ENCODE data around the gene TMC1.
A peak's percentile ranks its signal among the peaks of the same experiment; 100 is the strongest.
"Not testable (repeated sequence)": the region's sequence is repeated elsewhere in the genome, so short reads cannot be mapped to it uniquely, and the experiment has no call there.

TMC1 gene

DNA sequence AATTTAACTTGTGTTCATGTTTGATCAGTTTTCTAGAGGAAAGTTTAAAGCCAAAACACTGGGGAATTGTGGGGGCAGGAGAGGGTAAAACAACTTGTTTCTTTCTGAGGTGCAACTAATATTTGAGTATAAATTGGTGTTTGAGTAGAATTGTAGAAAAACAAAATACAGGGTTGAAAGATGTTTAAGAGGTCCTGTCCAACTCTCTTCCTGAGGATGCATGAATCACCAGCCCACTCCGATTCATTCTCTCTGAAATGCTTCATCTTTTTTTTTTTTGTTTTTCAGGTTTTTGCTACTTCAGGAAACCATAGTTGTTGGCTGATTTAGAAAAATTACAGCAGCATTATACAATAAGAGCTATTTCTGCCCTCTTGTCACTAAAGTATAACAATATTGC is 42.4 kb upstream of the TMC1 start:
- no peaks in the 10 kb centered on the region for H3K9me3 Mint-ChIP-seq
- no peak overlapping the region for H3K4me3 Mint-ChIP-seq
- no peaks in the 10 kb centered on the region for H3K27me3 Mint-ChIP-seq (ENCODE audit: low read depth)
- H3K4me1 Mint-ChIP-seq = peaks cover 31% of the 10 kb centered on the region
- peak overlapping the region; percentile 9 to 31 (median 18) for H3K27ac Mint-ChIP-seq
- H3K36me3 Mint-ChIP-seq (ENCODE audit: low read depth) = no peaks in the 10 kb centered on the region
- TF ChIP-seq, protein P1, sequence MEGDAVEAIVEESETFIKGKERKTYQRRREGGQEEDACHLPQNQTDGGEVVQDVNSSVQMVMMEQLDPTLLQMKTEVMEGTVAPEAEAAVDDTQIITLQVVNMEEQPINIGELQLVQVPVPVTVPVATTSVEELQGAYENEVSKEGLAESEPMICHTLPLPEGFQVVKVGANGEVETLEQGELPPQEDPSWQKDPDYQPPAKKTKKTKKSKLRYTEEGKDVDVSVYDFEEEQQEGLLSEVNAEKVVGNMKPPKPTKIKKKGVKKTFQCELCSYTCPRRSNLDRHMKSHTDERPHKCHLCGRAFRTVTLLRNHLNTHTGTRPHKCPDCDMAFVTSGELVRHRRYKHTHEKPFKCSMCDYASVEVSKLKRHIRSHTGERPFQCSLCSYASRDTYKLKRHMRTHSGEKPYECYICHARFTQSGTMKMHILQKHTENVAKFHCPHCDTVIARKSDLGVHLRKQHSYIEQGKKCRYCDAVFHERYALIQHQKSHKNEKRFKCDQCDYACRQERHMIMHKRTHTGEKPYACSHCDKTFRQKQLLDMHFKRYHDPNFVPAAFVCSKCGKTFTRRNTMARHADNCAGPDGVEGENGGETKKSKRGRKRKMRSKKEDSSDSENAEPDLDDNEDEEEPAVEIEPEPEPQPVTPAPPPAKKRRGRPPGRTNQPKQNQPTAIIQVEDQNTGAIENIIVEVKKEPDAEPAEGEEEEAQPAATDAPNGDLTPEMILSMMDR (IDR thresholded peaks at IDR 0.05; ENCODE audit: unreplicated experiment in 3 of 3) = no peak

- H3K4me1 Mint-ChIP-seq = peaks cover 43% of the 10 kb centered on the region
- H3K36me3 Mint-ChIP-seq (ENCODE audit: low read depth); H3K4me3 Mint-ChIP-seq; H3K27ac Mint-ChIP-seq; H3K9me3 Mint-ChIP-seq; H3K27me3 Mint-ChIP-seq (ENCODE audit: low read depth): not testable (repeated sequence)
Measured at GRCh38 chr9:72480261-72480660, 41.1 kb upstream of the TMC1 start.

DNA sequence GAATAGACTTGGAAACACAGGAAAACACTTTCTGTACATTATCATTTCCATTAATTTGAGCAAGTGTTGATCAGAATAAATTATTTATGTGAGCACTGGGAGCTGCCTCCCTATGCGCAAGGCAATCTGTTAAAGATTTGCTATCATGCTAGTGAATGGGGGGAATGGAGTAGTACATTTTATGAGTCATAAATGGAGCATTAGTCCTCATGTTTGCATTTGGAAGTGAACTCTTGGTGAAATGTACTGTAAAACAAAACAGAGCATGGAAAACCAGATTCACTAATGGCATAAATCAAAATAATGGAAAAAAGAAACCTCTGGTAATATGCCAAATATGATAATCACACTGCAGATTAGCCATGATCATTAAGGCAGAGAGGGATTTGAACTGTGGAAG is 40.5 kb upstream of the TMC1 start:
- Mint-ChIP-seq H3K9me3 (no peaks in the 10 kb centered on the region), H3K36me3 (ENCODE audit: low read depth) (no peaks in the 10 kb centered on the region), H3K4me1 (peaks cover 43% of the 10 kb centered on the region), H3K27ac (peak overlapping the region in 2 of 3 experiments; percentile 19 to 58), H3K27me3 (ENCODE audit: low read depth) (no peaks in the 10 kb centered on the region), H3K4me3 (no peak overlapping the region)
- TF ChIP-seq, protein P1 (IDR thresholded peaks at IDR 0.05; ENCODE audit: unreplicated experiment in 3 of 3) = no peak

DNA sequence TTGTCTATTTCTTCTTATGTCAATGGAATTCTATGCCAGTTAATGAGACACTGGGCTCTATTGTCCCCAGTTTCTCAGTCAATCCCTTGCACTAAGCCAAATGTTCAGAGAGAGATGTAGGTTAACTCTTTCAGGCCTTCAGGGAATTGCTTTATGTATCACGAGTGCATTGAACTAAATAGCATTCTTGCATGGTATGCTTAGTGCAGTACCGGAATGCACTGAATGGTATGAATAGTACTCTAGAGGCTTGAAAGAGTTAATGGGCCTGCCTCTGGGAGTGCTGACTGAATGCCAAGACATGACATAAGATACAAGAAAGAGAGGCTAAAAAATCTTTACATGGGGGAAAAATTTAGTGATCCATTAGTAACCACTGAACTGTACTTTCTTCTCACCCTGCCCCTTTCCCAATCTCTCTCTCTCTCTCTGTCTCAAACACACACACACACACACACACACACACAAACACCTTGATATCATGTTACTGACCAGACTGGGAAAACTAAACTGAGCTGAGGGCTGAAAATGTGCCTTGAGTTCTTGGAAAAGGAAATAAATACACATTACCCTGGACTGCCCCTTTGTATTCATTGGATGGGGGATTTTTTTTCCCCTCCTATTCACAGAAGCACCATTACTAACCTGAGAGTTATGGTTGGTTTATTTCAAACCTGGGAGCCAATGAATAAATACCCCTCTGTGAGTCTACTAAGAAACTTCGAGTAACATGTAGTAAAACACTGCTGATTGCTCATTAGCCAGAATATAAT is 35.4 kb upstream of the TMC1 start:
- Mint-ChIP-seq H3K4me3 (no peak overlapping the region), H3K27me3 (ENCODE audit: low read depth) (peaks cover 3% of the 10 kb centered on the region), H3K27ac (no peak overlapping the region), H3K36me3 (ENCODE audit: low read depth) (no peaks in the 10 kb centered on the region), H3K4me1 (peaks cover 21% of the 10 kb centered on the region), H3K9me3 (no peaks in the 10 kb centered on the region)
- TF ChIP-seq, protein P1 (IDR thresholded peaks at IDR 0.05; ENCODE audit: unreplicated experiment in 3 of 3) = no peak

- Mint-ChIP-seq H3K27ac (no peak overlapping the region), H3K4me3 (no peak overlapping the region), H3K4me1 (peaks cover 15% of the 10 kb centered on the region), H3K36me3 (ENCODE audit: low read depth) (no peaks in the 10 kb centered on the region), H3K27me3 (ENCODE audit: low read depth) (peaks cover 3% of the 10 kb centered on the region), H3K9me3 (no peaks in the 10 kb centered on the region)
- TF ChIP-seq, protein P1 (IDR thresholded peaks at IDR 0.05; ENCODE audit: unreplicated experiment in 3 of 3) = no peak
Measured at GRCh38 chr9:72486594-72486955, 34.8 kb upstream of the TMC1 start.

GRCh38 chr9:72487665-72488064 is 33.7 kb upstream of the TMC1 start:
- not testable (repeated sequence) for H3K4me3 Mint-ChIP-seq; H3K27ac Mint-ChIP-seq; H3K9me3 Mint-ChIP-seq; H3K36me3 Mint-ChIP-seq (ENCODE audit: low read depth); H3K27me3 Mint-ChIP-seq (ENCODE audit: low read depth)
- H3K4me1 Mint-ChIP-seq = peaks cover 15% of the 10 kb centered on the region

DNA sequence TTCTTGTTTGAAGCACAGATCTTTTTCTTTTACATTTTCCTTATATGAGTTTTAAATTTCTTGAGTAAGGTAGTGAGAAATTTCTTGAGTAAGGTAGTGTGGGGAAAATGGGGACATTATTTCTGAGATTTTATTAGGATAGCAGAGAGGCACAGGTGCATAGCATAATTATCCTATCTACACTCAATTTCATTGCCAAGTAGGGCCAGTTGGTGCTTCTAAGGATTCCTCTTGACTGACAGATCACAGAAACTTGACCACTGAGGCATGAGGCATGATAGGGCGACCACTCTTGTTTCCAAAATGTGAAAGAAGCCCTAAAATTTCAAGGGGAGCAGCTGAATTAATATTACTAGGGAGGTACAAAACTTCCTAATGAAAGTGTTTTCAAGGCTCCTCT is 31.4 kb upstream of the TMC1 start:
- H3K4me1 Mint-ChIP-seq = peaks cover 2% of the 10 kb centered on the region
- no peaks in the 10 kb centered on the region for H3K9me3 Mint-ChIP-seq
- H3K27me3 Mint-ChIP-seq (ENCODE audit: low read depth) = peaks cover 8% of the 10 kb centered on the region
- TF ChIP-seq, protein P1 (IDR thresholded peaks at IDR 0.05; ENCODE audit: unreplicated experiment in 3 of 3) = no peak
- no peak overlapping the region for H3K4me3 Mint-ChIP-seq
- H3K27ac Mint-ChIP-seq = no peak overlapping the region
- no peaks in the 10 kb centered on the region for H3K36me3 Mint-ChIP-seq (ENCODE audit: low read depth)

All from nephron (organoid).